Stimulated activated CD4-positive, alpha-beta T cell treated with anti-CD3 and anti-CD28 coated beads, Interleukin-12 subunit alpha, Interleukin-12 subunit beta, amount 100 ng/mL, for 4 hours (primary cell): ENCODE measurements around the gene PDE11A.
"Not testable (repeated sequence)": the region's sequence is repeated elsewhere in the genome, so short reads cannot be mapped to it uniquely, and the experiment has no call there.

Experiments used
- DNase-seq: peaks from one replicate; pipeline ENCODE4 v3.0.0-alpha.2; 2020

The PDE11A gene

DNA sequence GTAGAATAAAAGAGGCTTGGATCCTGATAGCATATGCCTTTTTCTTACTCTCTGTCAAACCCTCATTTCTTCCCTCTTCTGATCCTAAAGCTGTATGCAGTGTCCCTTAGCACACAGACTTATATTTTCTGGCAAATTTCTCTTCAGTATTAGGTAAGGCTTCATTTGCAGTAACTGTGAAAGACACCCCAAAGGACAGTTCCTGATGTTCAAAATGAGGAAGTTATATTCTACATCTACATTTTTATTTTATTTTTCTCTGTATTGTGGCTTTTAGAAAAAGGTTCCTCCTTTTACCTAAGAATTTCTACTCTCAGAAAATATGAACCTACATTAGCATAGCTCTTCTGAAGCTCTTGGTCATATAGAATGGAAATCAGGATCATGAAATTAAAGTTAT, 261.7 kb downstream of the PDE11A start:
- no peak for DNase-seq

DNA sequence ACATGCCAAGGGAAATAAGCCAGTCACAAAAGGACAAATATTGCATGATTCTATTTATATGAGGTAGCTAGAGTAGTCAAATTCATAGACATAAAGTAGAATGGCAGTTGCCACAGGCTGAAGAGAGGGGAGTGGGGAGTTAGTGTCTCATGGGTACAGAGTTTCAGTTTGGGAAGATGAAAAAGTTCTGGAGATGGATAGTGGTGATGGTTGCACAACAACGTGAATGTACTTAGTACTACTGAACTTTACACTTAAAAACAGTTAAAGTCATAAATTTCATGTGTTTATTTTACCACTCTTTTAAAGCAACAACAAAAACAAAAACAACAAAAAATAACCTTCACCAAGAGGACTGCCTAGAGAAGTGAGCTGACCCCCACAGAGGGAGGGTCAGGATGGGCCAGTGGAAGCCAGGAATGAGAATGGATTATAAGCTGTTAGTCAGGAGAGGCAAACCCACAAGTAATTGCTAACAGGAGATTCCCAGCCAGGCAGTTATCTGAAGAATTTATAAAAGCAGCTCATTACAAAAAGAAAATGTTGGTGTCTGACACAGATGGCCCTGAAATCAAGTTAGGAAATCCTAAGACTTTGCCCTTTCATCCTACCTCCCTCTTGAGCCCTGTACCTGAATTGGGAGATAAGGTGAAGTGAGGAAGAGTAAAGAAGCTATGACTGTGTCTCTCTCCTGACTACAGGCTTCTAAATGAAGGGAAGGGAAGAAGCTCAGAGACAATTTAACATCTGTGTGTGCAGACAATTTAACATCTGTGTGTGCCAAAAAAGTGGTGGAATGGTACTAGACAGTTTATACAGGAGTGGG, 263.4 kb downstream of the PDE11A start:
- DNase-seq = no peak

GRCh38 chr2:177806025-177806424, 266.6 kb downstream of the PDE11A start:
- no peak for DNase-seq

DNA sequence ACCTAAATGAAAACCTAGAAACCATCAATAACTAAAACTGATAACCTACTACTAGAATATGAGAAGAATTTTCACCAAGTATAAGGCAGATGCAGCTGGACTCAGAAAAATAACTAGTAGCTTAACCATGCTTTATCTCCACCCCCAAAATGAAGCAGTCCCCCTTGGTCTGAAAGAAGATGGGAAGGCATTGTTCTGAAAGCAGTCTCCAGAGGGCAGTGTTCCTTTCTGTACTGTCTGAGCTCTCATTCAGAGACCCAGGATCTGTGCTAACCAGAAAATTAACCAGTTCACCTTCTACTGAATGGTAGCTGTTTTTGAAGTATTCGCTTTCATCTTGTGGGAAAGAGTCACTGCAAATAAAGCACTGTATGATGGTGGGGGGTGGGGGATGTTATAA, 273.0 kb downstream of the PDE11A start:
- no peak for DNase-seq

DNA sequence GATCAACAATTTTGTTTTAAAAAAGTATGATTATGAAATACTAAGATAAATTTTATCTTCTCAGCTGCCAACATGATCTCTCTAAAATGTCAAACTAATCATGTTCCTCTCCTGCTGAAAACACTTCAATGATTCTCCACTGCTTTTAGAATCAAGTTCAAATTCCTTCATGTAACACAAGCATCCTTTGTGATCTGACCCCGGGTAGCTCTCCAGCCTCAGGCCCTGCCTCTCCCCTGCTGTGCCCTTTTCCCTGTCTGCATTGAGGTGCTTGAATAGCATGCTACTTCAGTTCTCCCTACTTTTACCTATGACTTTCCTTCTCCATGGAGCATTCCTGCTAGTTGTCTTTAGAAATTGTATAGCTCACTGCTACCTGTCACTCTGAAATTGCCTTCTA, 274.8 kb downstream of the PDE11A start:
- no peak for DNase-seq

DNA sequence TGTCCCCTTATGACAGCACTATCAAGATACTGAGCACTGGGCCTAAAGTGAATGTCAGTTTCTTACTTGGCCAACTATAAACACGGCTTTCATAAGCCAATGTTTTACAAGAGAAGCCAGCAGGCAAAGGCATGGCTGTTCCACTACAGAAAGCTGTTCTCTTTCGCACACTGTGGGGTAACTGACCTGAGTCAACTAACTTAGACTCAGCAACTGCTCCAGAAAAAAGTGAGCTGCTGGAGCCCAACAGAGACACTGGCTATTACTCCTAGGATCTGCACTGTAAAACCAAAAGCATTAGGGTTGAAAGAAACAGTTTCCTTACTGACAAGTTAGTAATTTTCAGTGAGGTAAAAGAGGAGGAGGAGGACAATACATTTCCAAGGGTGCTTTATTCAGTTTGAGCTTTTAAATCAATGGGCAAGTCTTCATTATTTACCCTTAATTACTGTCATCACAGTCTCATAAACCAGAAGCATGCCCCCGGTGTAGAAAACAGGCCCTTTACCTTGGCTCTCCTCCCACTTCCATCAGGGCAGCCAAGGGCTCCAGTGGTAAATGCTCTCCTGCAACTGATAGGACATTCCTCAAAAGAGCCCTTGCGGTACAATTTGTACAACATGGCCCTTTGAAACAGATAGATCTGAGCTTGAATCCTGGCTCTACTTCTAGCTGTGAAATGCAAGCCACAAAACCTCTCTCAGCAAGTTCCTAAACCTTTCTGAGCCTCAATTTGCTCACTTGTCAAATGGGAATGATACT, 275.7 kb downstream of the PDE11A start:
- DNase-seq = no peak

DNA sequence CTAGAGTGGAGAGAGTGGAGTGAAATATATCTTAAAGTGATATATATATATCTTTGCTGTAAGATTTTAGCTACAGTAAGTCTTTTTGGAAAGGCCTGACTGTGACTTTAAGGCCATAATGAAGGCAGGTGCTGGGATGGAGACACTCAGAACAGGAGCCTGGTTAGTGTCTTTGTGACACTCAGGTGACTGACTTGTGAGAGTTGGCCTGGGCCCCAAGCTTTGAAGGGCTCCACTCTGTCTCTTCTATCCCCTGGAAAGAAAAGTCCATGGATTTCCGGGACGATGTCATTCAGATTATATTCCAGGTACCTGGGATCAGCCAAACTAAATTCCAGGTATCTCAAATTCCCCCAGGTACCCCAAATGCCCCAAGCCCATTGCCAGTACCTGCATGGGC, 276.6 kb downstream of the PDE11A start:
- no peak for DNase-seq

DNA sequence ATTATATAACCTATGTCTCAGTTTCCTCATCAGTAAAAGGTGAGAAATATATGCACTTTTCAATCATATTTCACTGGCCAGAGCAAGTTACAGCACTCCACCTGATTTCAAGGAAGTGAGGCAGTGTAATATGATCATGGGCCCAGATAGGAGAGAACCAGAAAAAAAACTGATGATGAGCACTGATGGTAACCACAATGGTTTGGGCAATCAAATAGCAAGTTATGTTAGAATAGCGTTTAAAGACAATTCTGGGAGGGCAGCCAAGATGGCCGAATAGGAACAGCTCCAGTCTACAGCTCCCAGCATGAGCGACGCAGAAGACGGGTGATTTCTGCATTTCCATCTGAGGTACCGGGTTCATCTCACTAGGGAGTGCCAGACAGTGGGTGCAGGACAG, 287.4 kb downstream of the PDE11A start:
- DNase-seq = not testable (repeated sequence)

DNA sequence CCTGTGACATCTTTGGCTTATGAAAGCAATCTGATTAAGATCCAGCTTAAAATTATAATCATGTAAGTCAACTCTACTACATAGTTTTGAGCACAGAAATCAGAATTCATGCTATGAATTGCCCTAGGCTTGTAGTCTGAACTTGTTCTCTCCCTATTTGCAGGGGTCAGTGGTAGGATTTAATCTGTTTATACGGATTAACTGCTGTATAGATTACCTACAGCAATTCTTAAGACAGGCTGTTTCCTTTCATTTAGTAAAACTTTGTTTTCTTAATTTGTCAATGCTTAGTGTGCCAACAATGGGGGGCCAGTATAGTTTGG, 287.9 kb downstream of the PDE11A start:
- DNase-seq = no peak

DNA sequence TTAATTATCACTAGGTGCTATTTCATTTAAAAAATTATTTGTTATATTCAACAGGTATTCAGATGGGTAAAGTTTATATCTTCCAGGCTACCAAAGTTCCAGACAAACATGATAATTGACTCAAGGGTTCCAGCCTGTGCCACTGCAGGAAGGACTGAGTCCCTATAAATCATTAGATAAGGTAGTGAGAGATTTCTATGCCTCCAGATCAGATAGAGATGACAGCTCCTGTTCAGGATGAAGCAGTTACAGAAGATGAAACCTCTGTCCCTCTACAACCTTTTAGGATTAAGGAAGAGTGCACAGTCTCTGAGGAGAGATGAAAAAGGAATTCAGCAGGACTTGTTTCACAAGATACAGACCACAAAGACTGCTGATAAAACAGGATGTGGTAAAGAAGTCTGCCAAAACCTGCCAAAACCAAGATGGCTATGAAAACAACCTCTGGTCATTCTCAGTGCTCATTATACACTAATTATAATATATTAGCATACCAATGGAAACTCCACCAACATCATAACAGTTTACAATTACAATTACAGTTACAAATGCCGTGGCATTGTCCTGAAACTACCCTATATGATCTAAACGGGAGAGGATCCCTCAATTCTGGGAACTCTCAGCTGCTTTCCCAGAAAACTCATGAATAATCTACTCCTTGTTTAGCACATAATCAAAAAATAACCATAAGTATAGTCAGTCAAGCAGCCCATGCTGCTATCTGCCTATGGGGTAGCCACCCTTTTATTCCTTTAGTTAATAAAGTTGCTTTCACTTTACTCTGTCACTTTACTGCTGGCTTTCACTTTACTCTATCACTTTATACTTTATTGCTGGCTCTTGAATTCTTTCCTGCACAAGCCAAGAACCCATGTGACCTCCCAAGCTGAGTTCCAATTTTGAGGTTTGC, 288.5 kb downstream of the PDE11A start:
- DNase-seq = no peak

- no peak for DNase-seq
Observed at GRCh38 chr2:177783091-177783490, 289.5 kb downstream of the PDE11A start.

DNA sequence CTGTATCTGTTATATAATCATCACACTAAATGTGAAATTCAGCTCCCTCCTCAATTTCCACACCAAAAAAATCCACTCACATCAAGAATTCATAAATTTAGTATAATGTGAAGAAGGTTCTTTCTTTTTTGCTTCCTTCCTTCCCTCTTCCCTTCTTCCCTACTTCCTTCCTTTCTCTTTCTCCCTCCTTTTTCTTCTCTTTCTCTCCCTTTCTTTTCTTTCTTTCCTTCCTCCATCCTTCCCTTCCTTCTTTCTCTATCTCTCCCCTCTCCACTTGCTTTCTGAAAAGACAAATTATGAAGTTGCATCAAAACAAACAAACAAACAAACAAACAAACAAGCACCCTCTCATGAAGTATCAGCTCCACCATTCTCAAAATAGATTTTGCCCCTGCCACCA, 290.0 kb downstream of the PDE11A start:
- DNase-seq = no peak

DNA sequence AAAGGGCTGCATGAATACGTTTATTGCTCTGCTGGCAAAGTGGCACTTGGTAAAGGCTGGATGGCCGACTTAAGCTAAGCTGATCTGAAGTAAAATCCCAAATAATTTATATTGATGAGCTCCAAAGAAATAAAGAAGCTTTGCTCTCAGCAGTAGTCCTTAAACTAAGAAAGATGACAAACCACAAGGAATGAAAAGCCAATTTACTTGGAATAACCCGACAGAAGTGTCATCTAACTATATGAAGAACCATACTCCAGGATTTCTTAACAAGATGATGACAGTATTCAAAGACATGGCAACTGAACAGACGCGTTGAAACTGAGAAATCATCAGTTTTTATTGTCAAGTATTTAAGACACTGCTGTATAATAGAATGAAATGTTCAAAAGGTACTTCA, 294.1 kb downstream of the PDE11A start:
- no peak for DNase-seq

DNA sequence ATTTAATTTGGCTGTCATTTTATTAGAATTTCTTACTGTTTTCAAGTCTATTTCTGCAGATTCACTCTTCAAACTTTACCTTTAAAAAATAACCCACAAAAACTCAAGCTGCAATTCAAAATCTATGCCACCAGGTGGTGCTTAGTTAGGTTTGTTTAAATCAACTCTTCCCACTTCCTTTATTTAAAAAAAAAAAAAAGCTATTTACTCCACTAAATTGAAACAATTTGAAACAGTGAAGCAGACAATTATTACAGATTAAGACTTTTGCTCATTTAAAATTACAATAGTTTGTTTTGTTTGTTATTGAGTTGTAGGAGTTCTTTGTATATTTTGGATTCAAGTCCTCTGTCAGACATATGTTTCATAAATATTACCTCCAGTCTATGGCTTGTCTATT, 300.0 kb downstream of the PDE11A start:
- DNase-seq = no peak

GRCh38 chr2:177771191-177771590, 301.4 kb downstream of the PDE11A start:
- no peak for DNase-seq

DNA sequence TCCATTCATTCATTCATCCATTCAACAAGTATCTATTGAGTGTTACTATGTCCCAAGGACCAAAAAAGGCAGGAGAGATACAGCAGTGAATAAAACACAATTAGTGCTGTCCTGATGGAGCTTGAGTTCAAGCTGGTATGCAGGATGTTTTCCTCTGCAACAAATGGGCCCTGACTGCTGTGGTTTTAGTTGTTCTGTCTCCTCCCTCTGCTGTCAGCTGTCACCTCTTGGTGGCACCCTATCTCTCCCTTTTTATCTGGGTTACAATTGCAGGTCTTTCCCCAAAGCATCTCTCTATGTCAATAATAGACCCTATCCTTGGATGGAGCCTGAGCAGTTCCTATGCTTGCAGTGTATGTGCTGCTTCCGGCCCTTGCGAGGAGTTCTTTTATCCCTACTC, 304.8 kb downstream of the PDE11A start:
- no peak for DNase-seq

DNA sequence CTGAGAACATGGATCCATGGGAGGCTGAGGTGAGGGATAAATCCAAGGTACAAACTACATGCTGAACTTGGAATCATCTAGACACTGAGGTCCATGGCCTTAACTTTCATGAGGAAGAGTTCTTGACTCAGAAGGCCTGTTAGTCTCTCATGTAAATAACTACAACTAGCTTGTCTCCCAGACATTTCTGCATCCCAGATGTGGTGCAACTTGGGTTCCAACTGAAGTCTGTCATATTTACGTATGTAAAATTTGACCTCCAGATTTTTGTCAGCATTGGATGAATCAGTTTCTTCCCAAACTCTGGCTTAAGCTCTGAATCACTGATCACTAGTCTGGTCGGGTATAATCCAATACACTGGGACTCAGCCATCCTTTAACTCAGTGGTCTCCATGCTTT, 306.9 kb downstream of the PDE11A start:
- no peak for DNase-seq

DNA sequence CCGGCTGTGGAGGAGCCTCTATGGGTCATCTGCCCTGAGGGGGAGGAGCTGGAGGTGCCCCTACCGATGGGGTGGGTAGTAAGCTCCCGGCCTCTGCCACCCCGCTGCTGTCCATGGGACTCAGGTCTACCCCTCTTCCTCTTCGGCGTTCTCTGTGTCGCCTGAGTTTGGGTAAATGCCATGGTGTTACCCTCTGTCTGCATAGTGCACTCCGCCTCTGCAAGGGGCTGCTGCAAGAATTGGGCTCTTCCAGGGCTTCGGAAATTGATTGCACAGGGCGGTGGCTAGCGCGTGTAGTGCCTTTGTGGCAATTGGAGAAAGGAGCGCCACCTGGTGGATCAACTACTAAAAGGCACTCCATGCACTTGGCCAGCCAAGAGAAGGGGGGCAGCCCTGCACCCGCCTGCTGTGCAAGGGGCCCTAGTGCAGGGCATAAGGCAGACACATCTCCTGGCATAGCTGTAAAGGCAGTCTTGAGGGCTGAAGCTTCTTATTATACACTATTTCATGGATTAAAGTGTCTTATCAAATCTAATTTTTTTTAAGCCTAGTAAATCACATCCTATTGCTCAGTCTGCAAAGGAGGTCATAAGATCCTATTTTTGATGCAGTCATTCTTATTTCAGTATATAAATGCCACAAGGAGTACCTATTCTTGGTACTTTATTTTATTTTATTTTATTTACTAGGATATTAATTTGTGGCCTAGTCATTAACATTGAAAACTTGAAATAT, 308.9 kb downstream of the PDE11A start:
- DNase-seq = peak; percentile 71

DNA sequence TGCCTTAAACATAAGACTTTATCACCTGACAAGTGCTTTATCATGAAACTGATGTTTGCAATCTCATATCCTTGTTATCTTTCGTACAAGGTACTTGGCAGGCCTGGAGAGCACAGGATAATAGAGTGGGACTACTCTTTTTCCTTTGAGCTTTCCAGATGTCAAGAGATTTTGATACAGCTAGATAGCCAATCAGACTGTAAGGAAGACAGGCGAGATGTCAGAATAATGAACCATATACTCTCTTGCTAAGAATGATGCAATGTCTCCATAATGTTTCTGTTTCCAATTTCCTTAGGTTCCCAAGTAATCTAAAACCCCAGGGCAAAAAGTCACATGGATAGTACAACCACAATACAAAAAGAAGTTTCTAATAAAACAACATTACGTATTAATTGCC, 313.1 kb downstream of the PDE11A start:
- no peak for DNase-seq

- DNase-seq = no peak
Observed at GRCh38 chr2:177758591-177759371, 313.8 kb downstream of the PDE11A start.

GRCh38 chr2:177756336-177756735, 316.2 kb downstream of the PDE11A start:
- DNase-seq = no peak

GRCh38 chr2:177754492-177754873, 318.1 kb downstream of the PDE11A start:
- DNase-seq = no peak
